ENCODE measurements around the gene FAXDC2. TPM values are rescaled to one million over a fixed set of nuclear protein-coding genes. Genes with fewer than 3 reads are reported as not detected.
A peak's percentile ranks its signal among the peaks of the same experiment; 100 is the strongest.

FAXDC2 gene
- total and polyA plus RNA-seq, 9 of the 15 experiments (the other 6 are each of a cell fraction or from before 2014, with no cell fraction given): 2.4 to 30.0 (median 9.9) TPM

DNA sequence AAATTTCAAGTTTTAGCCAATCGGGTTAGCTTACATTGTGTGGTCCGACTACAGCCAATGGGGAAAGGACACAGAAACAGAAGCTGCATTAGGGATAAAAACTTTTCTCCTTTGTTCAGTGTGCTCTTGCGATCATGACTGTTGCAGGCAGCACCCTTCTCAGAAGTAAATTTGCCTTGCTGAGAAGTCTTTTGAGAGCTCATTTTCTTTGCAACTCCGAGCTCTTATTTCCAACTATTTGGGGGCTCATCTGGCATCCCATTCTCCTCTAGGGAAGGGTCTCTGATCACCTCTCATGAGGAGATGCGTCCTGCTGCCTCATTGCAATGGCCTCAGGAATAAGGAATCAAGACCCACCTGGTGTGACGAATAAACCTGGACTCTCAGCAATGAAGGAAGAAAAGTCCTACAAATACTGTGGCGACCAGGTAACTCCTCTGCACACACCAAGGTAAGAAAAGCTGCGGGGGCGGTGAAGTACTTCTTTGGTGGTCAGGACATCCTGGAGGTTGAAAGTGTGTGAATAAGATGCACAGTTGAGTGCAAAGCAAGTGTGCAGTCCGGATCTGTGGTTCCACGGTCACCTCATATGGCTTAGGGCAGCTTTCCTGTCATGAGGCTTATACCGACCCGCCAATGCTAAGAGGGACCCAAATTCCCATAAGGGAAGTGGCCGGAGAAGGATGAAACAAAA, 28.4 kb upstream of the FAXDC2 start (continued):
- TF ChIP-seq PHF20 (IDR thresholded peaks at IDR 0.05; ENCODE audit: partially characterized antibody): no peak
- TF ChIP-seq CBX3 (IDR thresholded peaks at IDR 0.05; ENCODE audit: borderline replicate concordance in 1 of 2, low read length in 2 of 2): peak in 1 of 2 experiments; percentile 97; a peak in 2 of 3 replicates
- no peak for TF ChIP-seq ZNF707 (CRISPR knock-in tag; conservative IDR thresholded peaks at IDR 0.05)
- TF ChIP-seq CBX5 (IDR thresholded peaks at IDR 0.05; ENCODE audit: borderline replicate concordance, low read depth): peak; percentile 92
- TF ChIP-seq ZNF57 (CRISPR knock-in tag; IDR thresholded peaks at IDR 0.05): no peak
- TF ChIP-seq, protein P1, sequence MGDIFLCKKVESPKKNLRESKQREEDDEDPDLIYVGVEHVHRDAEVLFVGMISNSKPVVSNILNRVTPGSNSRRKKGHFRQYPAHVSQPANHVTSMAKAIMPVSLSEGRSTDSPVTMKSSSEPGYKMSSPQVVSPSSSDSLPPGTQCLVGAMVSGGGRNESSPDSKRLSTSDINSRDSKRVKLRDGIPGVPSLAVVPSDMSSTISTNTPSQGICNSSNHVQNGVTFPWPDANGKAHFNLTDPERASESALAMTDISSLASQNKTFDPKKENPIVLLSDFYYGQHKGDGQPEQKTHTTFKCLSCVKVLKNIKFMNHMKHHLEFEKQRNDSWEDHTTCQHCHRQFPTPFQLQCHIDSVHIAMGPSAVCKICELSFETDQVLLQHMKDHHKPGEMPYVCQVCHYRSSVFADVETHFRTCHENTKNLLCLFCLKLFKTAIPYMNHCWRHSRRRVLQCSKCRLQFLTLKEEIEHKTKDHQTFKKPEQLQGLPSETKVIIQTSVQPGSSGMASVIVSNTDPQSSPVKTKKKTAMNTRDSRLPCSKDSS (IDR thresholded peaks at IDR 0.05; ENCODE audit: low read depth, partially characterized antibody): peak; percentile 94
- no peak for TF ChIP-seq ZNF324 (CRISPR knock-in tag; IDR thresholded peaks at IDR 0.05)
- TF ChIP-seq, protein P2, sequence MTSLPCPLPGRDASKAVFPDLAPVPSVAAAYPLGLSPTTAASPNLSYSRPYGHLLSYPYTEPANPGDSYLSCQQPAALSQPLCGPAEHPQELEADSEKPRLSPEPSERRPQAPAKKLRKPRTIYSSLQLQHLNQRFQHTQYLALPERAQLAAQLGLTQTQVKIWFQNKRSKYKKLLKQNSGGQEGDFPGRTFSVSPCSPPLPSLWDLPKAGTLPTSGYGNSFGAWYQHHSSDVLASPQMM (CRISPR knock-in tag; IDR thresholded peaks at IDR 0.05): no peak

DNA sequence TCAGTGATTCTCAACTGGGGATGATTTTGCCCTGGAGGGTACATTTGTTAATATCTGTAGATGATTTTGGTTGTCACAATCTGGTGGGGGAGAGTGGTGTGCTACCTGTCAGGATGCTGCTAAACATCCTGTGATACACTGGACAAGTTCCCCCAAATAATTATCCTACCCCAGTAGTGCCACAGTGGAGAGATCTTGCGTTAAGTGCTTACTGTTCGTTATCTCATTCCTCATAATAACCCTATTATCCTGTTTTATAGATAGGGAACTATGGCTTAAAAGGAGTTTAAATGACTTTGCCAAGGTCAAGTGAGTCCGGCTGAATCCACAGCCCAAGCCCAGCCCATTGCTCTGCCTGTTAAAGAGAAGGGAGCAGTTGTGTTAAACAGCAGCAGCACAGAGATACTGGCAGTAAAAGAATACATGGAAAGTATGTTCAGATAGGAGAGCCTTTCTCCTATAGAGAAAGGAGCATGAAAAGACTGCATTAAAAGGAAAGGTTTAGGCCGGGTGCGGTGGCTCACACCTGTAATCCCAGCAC, 23.5 kb upstream of the FAXDC2 start:
- intact Hi-C loops (cut with micrococcal nuclease) (no loop called here), in situ Hi-C loops (cut with MboI) (no loop called here)
- DNase-seq (ENCODE audit: extremely low read depth in 1 of 4, low spot score in 3 of 4) (no peak), ATAC-seq (no peak), FAIRE-seq (no peak)
- POLR2A ChIA-PET: no interaction called here
- BruUV-seq (replicated peaks): no TSS peak
- Histone ChIP-seq H3K36me3 (ENCODE audit: control insufficient read depth, insufficient read depth, low read length) (peaks cover 58% of the 10 kb centered on the region), H3K9me1 (ENCODE audit: control insufficient read depth, insufficient read depth, low read length) (no peaks in the 10 kb centered on the region), H3K79me2 (ENCODE audit: control insufficient read depth, insufficient read depth, low read length) (no peaks in the 10 kb centered on the region; the same call in 2 of the 3 replicates), H4K20me1 (replicated peaks; ENCODE audit: control insufficient read depth, insufficient read depth, low read length) (no peaks in the 10 kb centered on the region), H3K4me3 (no peak overlapping the region), H3K4me2 (ENCODE audit: insufficient read depth, low read length) (no peak overlapping the region), H3K27me3 (ENCODE audit: control insufficient read depth in 2 of 2, insufficient read depth in 2 of 2, low read length in 2 of 2) (no peaks in the 10 kb centered on the region), H3K4me1 (replicated peaks in 1 of 2; ENCODE audit: control insufficient read depth in 2 of 2, insufficient read depth in 2 of 2, low read length in 2 of 2) (no peaks in the 10 kb centered on the region), H2AFZ (ENCODE audit: low read depth, low read length) (no peak overlapping the region), H3K27ac (ENCODE audit: extremely low read depth, low read depth, low read length) (no peak overlapping the region), H3K9ac (ENCODE audit: insufficient read depth in 1 of 2, low read depth in 2 of 2, low read length in 2 of 2) (no peak overlapping the region), H3K9me3 (replicated peaks; ENCODE audit: control insufficient read depth, insufficient read depth, low read depth, low read length) (peaks cover 2% of the 10 kb centered on the region; the same call in 1 of the 2 replicates)
- CTCF ChIA-PET (ENCODE audit: low intra/inter-chr PET ratio): no interaction called here
- 90% methylated on average over 4 of the region's 5 CpGs for WGBS (ENCODE audit: insufficient coverage, low coverage, missing lambda C conversion rate)
- TF ChIP-seq, protein P3, sequence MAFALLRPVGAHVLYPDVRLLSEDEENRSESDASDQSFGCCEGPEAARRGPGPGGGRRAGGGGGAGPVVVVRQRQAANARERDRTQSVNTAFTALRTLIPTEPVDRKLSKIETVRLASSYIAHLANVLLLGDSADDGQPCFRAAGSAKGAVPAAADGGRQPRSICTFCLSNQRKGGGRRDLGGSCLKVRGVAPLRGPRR (CRISPR knock-in tag; IDR thresholded peaks at IDR 0.05): no peak
- no peak for TF ChIP-seq SETDB1 (IDR thresholded peaks at IDR 0.05; ENCODE audit: low read length)
- no peak for TF ChIP-seq GABPB1 (CRISPR knock-in tag; IDR thresholded peaks at IDR 0.05)
- TF ChIP-seq XRCC3 (IDR thresholded peaks at IDR 0.05): no peak
- TF ChIP-seq, protein P4, sequence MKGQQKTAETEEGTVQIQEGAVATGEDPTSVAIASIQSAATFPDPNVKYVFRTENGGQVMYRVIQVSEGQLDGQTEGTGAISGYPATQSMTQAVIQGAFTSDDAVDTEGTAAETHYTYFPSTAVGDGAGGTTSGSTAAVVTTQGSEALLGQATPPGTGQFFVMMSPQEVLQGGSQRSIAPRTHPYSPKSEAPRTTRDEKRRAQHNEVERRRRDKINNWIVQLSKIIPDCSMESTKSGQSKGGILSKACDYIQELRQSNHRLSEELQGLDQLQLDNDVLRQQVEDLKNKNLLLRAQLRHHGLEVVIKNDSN (CRISPR knock-in tag; IDR thresholded peaks at IDR 0.05): no peak

Data from K562 (cell line).